ENCODE data around the gene SYNGR1. TPM values are rescaled to one million over a fixed set of nuclear protein-coding genes. Genes with fewer than 3 reads are reported as not detected.

Gene SYNGR1
- total and polyA plus RNA-seq, 8 donors: 0.45 to 18.1 (median 6.4) TPM

DNA sequence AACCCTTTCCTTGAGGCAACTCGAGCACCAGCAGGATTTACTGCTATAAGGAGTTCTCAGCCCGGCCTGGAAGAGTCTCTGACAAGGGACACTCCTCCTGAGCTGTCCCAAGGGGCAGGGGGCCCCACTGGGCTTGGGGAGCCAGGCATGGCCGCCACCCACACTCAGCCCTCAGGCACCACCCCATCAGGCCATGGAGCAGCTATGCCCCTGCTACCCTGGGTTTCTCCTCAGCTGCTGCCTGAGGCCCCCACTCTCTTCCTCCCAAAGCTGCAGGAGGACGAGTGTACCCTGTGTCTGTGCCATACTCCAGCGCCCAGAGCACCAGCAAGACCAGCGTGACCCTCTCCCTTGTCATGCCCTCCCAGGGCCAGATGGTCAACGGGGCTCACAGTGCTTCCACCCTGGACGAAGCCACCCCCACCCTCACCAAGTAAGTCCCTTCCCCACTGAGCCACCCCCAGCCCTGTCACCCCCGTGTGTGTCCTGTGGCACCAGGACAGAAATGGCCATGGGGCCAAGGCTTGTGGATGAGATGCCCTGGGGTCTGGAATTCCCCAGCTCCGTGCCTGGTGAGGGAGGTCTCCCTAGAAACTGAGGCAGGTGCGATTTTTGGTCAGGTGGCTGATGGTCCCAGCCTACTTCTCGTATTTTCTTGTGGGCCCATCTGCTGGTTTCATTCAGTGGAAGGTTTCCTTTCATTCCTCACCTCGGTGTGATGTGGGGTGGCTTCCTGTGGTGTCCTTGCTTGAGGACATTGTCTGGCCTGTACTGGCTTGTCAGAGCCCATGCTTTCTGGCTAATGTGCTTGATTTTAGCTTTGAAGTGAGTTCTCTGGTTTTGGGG, 78.2 kb downstream of the SYNGR1 start:
- Histone ChIP-seq H3K4me1 (peaks cover 0 to 24% (median 10%) of the 10 kb centered on the region in 4 donors), H3K4me3 (no peak overlapping the region), H3K36me3 (peaks cover 76 to 100% (median 98%) of the 10 kb centered on the region in 4 donors), H3K27me3 (no peaks in the 10 kb centered on the region), H3K27ac (peak overlapping the region in 1 of 5 donors; percentile 26), H3K9me3 (no peaks in the 10 kb centered on the region)
- TF ChIP-seq, protein P1, sequence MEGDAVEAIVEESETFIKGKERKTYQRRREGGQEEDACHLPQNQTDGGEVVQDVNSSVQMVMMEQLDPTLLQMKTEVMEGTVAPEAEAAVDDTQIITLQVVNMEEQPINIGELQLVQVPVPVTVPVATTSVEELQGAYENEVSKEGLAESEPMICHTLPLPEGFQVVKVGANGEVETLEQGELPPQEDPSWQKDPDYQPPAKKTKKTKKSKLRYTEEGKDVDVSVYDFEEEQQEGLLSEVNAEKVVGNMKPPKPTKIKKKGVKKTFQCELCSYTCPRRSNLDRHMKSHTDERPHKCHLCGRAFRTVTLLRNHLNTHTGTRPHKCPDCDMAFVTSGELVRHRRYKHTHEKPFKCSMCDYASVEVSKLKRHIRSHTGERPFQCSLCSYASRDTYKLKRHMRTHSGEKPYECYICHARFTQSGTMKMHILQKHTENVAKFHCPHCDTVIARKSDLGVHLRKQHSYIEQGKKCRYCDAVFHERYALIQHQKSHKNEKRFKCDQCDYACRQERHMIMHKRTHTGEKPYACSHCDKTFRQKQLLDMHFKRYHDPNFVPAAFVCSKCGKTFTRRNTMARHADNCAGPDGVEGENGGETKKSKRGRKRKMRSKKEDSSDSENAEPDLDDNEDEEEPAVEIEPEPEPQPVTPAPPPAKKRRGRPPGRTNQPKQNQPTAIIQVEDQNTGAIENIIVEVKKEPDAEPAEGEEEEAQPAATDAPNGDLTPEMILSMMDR (IDR thresholded peaks at IDR 0.05): no peak
- TF ChIP-seq POLR2AphosphoS5 (IDR thresholded peaks at IDR 0.05) (no peak), EP300 (IDR thresholded peaks at IDR 0.05) (no peak), POLR2A (IDR thresholded peaks at IDR 0.05) (no peak)
- 85 to 90% (median 87%) methylated on average over 11 to 13 of the region's 13 CpGs for WGBS, 5 donors
- no peak for DNase-seq
- intact Hi-C loops (cut with DNase I; ENCODE audit: low total_unique reads): no loop called here

DNA sequence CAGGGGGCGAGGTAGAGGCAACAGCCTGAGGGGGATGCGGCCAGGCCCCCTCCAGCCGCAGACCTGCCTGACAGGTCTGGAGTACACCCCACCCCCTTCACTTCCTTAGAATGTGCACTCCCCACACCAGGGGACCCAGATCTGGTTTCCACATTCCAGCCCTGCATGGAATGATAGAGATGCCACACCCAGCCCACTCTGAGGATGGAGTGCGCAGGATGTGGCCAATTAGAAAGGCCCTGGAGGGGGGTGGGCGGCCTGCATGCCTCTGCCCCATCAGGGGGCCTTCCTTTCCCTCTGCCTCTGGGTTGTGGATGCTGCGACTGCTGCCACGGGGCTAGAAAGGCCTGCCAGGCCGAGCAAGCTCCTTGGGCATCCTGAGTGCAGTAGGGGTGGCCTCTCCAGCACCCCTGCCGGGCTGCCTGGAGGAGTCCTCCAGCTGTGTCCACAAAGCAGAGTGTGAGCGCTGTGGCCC, 78.8 kb downstream of the SYNGR1 start:
- TF ChIP-seq POLR2A (IDR thresholded peaks at IDR 0.05): no peak
- no peak for TF ChIP-seq POLR2AphosphoS5 (IDR thresholded peaks at IDR 0.05)
- TF ChIP-seq EP300 (IDR thresholded peaks at IDR 0.05): no peak
- TF ChIP-seq, protein P1 (IDR thresholded peaks at IDR 0.05): no peak
- peak overlapping the region in 1 of 5 donors; percentile 26 for H3K27ac ChIP-seq
- no peaks in the 10 kb centered on the region for H3K27me3 ChIP-seq
- WGBS, 5 donors: 83 to 95% (median 86%) methylated on average over 5 to 10 of the region's 10 CpGs
- H3K4me3 ChIP-seq: no peak overlapping the region
- DNase-seq: no peak
- H3K9me3 ChIP-seq: no peaks in the 10 kb centered on the region
- peaks cover 74 to 100% (median 98%) of the 10 kb centered on the region in 4 donors for H3K36me3 ChIP-seq
- H3K4me1 ChIP-seq: peaks cover 0 to 24% (median 10%) of the 10 kb centered on the region in 4 donors
- intact Hi-C loops (cut with DNase I; ENCODE audit: low total_unique reads): no loop called here

DNA sequence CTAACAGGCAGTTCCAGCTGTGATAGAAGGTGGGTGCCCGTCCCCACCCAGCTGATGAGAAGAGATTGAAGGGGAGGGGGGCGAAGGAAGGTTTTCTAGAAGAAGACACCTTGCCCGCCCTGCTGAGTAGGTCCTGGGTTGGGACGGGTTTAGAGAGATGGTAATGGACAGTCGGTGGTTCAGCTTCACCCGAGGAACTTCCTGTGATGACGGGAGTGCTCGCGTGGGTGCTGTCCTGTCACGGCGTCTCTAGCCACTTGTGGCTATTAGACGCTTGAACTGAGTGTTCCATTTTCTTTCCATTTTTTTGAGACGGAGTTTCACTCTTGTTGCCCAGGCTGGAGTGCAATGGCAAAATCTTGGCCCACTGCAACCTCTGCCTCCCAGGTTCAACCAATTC, 79.4 kb downstream of the SYNGR1 start:
- Histone ChIP-seq H3K27ac (peak overlapping the region in 1 of 5 donors; percentile 26), H3K27me3 (no peaks in the 10 kb centered on the region), H3K36me3 (peaks cover 70 to 100% (median 98%) of the 10 kb centered on the region in 4 donors), H3K4me3 (no peak overlapping the region), H3K9me3 (no peaks in the 10 kb centered on the region), H3K4me1 (peaks cover 0 to 24% (median 10%) of the 10 kb centered on the region in 4 donors)
- DNase-seq: no peak
- TF ChIP-seq POLR2AphosphoS5 (IDR thresholded peaks at IDR 0.05): no peak
- no peak for TF ChIP-seq POLR2A (IDR thresholded peaks at IDR 0.05)
- WGBS, 5 donors: 91 to 94% (median 93%) methylated on average over 13 of the region's 13 CpGs
- intact Hi-C loops (cut with DNase I; ENCODE audit: low total_unique reads): no loop called here

DNA sequence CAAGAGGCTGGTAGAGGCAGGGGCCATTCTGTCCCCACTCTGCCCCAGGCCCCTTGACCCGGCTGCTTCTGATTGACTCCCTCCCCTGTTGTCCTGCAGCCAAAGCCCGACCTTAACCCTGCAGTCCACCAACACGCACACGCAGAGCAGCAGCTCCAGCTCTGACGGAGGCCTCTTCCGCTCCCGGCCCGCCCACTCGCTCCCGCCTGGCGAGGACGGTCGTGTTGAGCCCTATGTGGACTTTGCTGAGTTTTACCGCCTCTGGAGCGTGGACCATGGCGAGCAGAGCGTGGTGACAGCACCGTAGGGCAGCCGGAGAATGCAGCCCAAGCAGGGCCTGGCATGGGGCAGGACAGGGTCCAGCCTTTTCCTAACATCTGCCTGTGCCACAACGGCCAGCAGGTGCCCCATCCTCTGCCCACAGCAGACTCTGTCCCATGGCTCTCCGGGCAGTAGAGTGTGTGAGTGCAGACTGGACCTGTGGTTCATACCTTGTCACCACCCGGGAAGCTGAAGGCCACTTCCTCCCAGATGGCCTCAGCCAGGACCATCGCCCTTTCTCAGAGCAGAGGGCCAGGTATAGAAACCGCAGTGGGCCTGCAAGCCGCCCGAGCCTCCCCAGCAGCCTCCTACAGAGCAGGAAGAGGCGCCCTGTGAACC, 80.3 kb downstream of the SYNGR1 start:
- Histone ChIP-seq H3K4me3 (no peak overlapping the region), H3K36me3 (peaks cover 61 to 100% (median 97%) of the 10 kb centered on the region in 4 donors), H3K27ac (peak overlapping the region in 4 of 5 donors; percentile 74 to 82 (median 78)), H3K27me3 (no peaks in the 10 kb centered on the region), H3K9me3 (no peaks in the 10 kb centered on the region), H3K4me1 (peaks cover 0 to 24% (median 10%) of the 10 kb centered on the region in 4 donors)
- intact Hi-C loops (cut with DNase I; ENCODE audit: low total_unique reads): no loop called here
- 84 to 92% (median 90%) methylated on average over 20 to 27 of the region's 27 CpGs for WGBS, 5 donors
- no peak for DNase-seq
- no peak for TF ChIP-seq POLR2A (IDR thresholded peaks at IDR 0.05)
- no peak for TF ChIP-seq POLR2AphosphoS5 (IDR thresholded peaks at IDR 0.05)
- TF ChIP-seq, protein P1 (IDR thresholded peaks at IDR 0.05): no peak
- TF ChIP-seq EP300 (IDR thresholded peaks at IDR 0.05): no peak

Measured in stomach (tissue), 9 donors.